Measurements from ENCODE around the gene DPEP2. TPM values are rescaled to one million over a fixed set of nuclear protein-coding genes. Genes with fewer than 3 reads are reported as not detected.
"Not testable (repeated sequence)": the region's sequence is repeated elsewhere in the genome, so short reads cannot be mapped to it uniquely, and the experiment has no call there.

DPEP2 gene
- under 1 TPM in 2 of 4 donors, not detected in 2; 0.26 to 0.38 TPM for total RNA-seq

GRCh38 chr16:67998779-67999688, at the start of gene DPEP2:
DPEP2 (minus strand) TSS chr16:67999484; CDS start chr16:67993212, 6,272 bp downstream.
- ATAC-seq; H3K36me3 ChIP-seq; H3K4me1 ChIP-seq; H3K27me3 ChIP-seq; DNase-seq; intact Hi-C loops (cut with DNase I; ENCODE audit: low total_unique reads); H3K9me3 ChIP-seq: not testable (repeated sequence)
- Histone ChIP-seq H3K27ac (peak within 1 kb of the TSS; percentile 2 to 44 (median 34)), H3K4me3 (peak within 1 kb of the TSS in 1 of 4 donors; percentile 14)
- in situ Hi-C loops (cut with MboI; ENCODE audit: low sequenced_read_pairs in 4 of 4) = loop anchor here in 1 of 4 donors (10.0 kb wide), 1 partner anchor 46 kb away; no protein-coding TSS in a partner anchor

- in situ Hi-C loops (cut with MboI; ENCODE audit: low sequenced_read_pairs in 4 of 4) = loop anchor here (5.0 to 25.0 kb wide), 5 partner anchors 53 to 361 kb away; partner anchors contain the start of genes DPEP2 (in 1 of the 4), RANBP10 (in 1 of the 4) and TSNAXIP1 (in 1 of the 4)
Measured at GRCh38 chr16:68047987-68048386, 48.7 kb upstream of the DPEP2 start.

GRCh38 chr16:68046106-68046505, 46.8 kb upstream of the DPEP2 start:
- TF ChIP-seq POLR2A (IDR thresholded peaks at IDR 0.05) (no peak), CTCF (IDR thresholded peaks at IDR 0.05 in 4 of 5, conservative IDR thresholded peaks at IDR 0.05 in 1 of 5) (no peak)
- Histone ChIP-seq H3K4me3 (no peak overlapping the region), H3K4me1 (no peaks in the 10 kb centered on the region), H3K27me3 (no peaks in the 10 kb centered on the region), H3K9me3 (no peaks in the 10 kb centered on the region), H3K27ac (no peak overlapping the region), H3K36me3 (peaks cover 0 to 18% of the 10 kb centered on the region in 2 donors)
- ATAC-seq (no peak), DNase-seq (no peak)
- intact Hi-C loops (cut with DNase I; ENCODE audit: low total_unique reads) (no loop called here), in situ Hi-C loops (cut with MboI; ENCODE audit: low sequenced_read_pairs in 4 of 4) (loop anchor here (5.0 to 25.0 kb wide), 5 partner anchors 51 to 359 kb away; partner anchors contain the start of genes DPEP2 (in 1 of the 4), RANBP10 (in 1 of the 4) and TSNAXIP1 (in 1 of the 4))

More at GRCh38 chr16:68047987-68048386, 48.7 kb upstream of the DPEP2 start:
- Histone ChIP-seq H3K9me3 (no peaks in the 10 kb centered on the region), H3K27me3 (no peaks in the 10 kb centered on the region), H3K36me3 (peaks cover 0 to 29% of the 10 kb centered on the region in 2 donors), H3K4me1 (no peaks in the 10 kb centered on the region), H3K27ac (peak overlapping the region in 1 of 4 donors; percentile 22), H3K4me3 (no peak overlapping the region)
- TF ChIP-seq CTCF (IDR thresholded peaks at IDR 0.05 in 4 of 5, conservative IDR thresholded peaks at IDR 0.05 in 1 of 5) (no peak), POLR2A (IDR thresholded peaks at IDR 0.05) (no peak)
- DNase-seq (no peak), ATAC-seq (no peak)
- intact Hi-C loops (cut with DNase I; ENCODE audit: low total_unique reads) = no loop called here

- DNase-seq (no peak), ATAC-seq (no peak)
- Histone ChIP-seq H3K9me3 (no peaks in the 10 kb centered on the region), H3K27me3 (no peaks in the 10 kb centered on the region), H3K36me3 (no peaks in the 10 kb centered on the region), H3K4me1 (peaks cover 3 to 5% of the 10 kb centered on the region in 2 donors), H3K4me3 (no peak overlapping the region), H3K27ac (no peak overlapping the region)
- in situ Hi-C loops (cut with MboI; ENCODE audit: low sequenced_read_pairs in 4 of 4) (loop anchor here (10.0 to 25.0 kb wide), 4 partner anchors 47 to 354 kb away; partner anchors contain the start of genes DPEP2 (in 1 of the 4), RANBP10 (in 1 of the 4) and TSNAXIP1 (in 1 of the 4)), intact Hi-C loops (cut with DNase I; ENCODE audit: low total_unique reads) (loop anchor here (5.0 kb wide), 2 partner anchors 159 to 369 kb away; partner anchors contain the start of gene NRN1L)
- no peak for TF ChIP-seq POLR2A (IDR thresholded peaks at IDR 0.05)
Measured at GRCh38 chr16:68041783-68042182, 42.5 kb upstream of the DPEP2 start.

GRCh38 chr16:68040506-68041288, 41.4 kb upstream of the DPEP2 start:
- H3K4me1 ChIP-seq = peaks cover 3 to 5% of the 10 kb centered on the region in 2 donors
- intact Hi-C loops (cut with DNase I; ENCODE audit: low total_unique reads) (loop anchor here (1.0 to 5.0 kb wide), 4 partner anchors 47 to 368 kb away; partner anchors contain the start of gene NRN1L), in situ Hi-C loops (cut with MboI; ENCODE audit: low sequenced_read_pairs in 4 of 4) (loop anchor here (10.0 to 25.0 kb wide), 4 partner anchors 46 to 353 kb away; partner anchors contain the start of genes DPEP2 (in 1 of the 4), RANBP10 (in 1 of the 4) and TSNAXIP1 (in 1 of the 4))
- no peak overlapping the region for H3K4me3 ChIP-seq
- TF ChIP-seq POLR2A (IDR thresholded peaks at IDR 0.05) (no peak), CTCF (IDR thresholded peaks at IDR 0.05 in 4 of 5, conservative IDR thresholded peaks at IDR 0.05 in 1 of 5) (peak; percentile 79 to 95 (median 92))
- H3K36me3 ChIP-seq = no peaks in the 10 kb centered on the region
- ATAC-seq (peak; percentile 79 to 87), DNase-seq (peak; percentile 58 to 81)
- H3K27me3 ChIP-seq = no peaks in the 10 kb centered on the region
- no peaks in the 10 kb centered on the region for H3K9me3 ChIP-seq
- peak overlapping the region in 3 of 4 donors; percentile 19 to 30 (median 28) for H3K27ac ChIP-seq
